Measurements from ENCODE around the gene MBD1.
"Not testable (repeated sequence)": the region's sequence is repeated elsewhere in the genome, so short reads cannot be mapped to it uniquely, and the experiment has no call there.

The MBD1 gene, protein sequence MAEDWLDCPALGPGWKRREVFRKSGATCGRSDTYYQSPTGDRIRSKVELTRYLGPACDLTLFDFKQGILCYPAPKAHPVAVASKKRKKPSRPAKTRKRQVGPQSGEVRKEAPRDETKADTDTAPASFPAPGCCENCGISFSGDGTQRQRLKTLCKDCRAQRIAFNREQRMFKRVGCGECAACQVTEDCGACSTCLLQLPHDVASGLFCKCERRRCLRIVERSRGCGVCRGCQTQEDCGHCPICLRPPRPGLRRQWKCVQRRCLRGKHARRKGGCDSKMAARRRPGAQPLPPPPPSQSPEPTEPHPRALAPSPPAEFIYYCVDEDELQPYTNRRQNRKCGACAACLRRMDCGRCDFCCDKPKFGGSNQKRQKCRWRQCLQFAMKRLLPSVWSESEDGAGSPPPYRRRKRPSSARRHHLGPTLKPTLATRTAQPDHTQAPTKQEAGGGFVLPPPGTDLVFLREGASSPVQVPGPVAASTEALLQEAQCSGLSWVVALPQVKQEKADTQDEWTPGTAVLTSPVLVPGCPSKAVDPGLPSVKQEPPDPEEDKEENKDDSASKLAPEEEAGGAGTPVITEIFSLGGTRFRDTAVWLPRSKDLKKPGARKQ
- 116 to 149 reads per million in 2 experiments for total RNA-seq

DNA sequence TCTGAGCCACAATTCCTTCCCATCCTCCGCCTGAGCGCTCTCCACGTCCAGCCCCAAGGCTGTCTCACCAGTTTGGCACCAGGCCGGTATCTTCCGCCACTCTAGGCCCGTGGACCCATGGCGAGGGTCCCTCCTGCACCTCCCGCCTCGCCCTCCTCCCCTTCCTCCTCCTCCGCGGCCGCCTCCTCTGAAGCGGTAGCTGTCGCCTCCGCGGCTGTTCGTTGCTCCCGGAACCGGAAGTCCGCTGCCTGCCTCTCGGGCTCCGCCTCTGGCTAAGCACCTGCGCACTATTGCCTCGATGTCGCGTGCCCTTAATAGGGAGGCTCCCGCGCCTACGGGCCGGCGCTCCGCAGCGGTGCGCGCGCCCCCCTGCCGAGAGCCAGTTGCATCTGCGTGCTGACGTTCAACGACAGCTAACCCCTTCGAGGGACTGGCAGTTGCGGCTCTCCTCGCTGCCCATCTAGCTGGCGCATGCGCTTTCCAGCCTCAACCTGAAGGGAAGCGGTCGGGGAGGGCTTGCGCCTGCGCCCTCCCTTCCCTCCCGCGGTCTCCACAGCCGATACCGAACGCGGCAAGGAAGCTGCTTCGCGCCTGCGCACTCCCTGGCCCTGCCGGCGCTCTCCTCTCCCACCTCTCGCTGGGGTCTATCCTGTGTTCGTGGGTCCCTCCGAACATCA, at the start of gene MBD1:
MBD1 (minus strand) TSS at position 229 of the 677 bp plus-strand sequence. CDS start 1,531 bp downstream, outside the sequence.
- DNase-seq (ENCODE audit: low read depth), result peak; percentile 96

DNA sequence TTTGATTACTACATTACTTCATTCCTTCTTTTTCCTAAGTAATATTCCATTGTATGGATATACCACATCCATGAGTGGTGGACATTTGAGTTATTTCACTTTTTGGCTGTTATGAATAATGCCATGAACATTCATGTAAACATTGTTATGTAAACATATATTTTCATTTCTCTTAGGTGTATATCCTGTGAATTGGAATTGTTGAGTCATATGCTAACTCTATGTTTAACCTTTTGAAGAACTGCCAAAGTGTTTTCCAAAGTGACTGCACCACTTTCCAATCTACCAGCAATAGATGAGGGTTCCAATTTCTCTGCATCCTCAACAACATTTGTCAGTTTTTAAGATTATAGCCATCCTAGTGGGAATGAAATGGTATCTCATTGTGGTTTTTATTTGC, 48.9 kb upstream of the MBD1 start:
- no peak for DNase-seq (ENCODE audit: low read depth)

DNA sequence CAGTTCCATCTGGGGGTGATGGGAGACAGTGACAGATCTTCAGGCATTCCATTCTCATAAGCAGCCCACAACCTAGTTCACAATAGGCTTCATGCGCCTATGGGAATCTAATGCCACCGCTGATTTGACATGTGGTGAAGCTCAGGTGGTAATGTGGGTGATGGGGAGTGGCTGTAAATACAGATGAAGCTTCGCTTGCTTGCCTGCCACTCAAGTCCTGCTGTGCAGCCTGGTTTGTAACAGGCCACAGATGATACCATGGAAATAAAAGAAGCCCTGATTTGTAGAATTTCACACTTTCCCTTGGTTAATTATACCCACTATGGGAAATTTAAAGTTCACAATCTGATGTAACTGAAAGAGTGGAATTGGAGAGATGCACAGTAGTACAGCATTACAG, 46.7 kb upstream of the MBD1 start:
- DNase-seq (ENCODE audit: low read depth), result no peak

DNA sequence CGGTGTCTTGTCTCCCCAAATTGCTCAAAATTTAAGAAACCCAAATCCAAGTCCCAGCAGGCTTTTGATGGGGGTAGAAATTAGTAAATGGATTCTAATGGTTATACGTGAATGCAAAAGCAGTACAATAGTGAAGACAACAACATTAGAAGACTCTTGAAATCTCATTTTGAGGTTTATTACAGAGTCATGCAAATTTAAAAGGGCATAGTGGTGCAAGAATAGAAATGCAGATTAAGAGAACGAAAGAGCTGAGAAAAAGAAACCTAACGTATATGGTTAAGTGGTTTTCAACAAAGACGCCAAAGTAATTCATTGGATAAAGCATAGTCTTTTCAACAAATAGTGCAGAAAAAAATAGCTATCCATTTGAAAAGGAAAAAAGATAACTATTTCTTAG, 39.4 kb upstream of the MBD1 start:
- DNase-seq (ENCODE audit: low read depth), result no peak

DNA sequence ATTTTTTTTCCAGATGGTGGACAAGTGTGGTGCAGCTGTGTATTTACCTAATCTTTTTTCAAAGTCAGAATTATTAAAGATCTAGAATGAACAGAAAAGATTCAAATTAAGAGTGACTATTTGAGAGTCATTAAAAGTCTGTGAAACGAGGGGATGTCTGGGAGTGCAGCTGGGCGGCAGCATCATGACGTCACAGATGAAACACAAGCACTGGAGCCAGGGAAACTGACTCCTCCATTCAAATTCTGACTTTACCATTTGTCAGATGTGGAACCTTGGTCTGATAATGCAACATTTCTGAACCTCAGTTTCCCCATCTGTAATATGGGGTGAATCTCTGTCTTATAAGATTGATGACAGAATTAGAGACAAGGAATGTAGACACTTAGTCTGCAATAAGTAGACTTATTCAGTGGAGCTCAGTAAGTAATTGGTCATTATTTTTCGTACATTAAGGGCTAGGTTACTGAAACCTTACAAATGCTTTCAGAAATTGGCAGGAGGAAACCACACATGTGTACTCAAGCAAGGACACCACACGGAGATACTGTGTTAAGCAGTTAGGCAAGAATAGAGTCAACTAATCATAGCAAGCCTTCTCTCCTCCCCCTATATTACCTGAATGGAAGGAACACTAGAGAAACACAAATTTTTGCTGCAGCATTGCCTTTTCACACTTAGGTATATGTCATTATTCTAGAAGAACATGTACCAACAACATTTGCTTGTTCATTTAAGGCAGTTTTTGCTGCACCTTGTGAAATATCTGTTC, 34.0 kb upstream of the MBD1 start:
- DNase-seq (ENCODE audit: low read depth), result no peak

DNA sequence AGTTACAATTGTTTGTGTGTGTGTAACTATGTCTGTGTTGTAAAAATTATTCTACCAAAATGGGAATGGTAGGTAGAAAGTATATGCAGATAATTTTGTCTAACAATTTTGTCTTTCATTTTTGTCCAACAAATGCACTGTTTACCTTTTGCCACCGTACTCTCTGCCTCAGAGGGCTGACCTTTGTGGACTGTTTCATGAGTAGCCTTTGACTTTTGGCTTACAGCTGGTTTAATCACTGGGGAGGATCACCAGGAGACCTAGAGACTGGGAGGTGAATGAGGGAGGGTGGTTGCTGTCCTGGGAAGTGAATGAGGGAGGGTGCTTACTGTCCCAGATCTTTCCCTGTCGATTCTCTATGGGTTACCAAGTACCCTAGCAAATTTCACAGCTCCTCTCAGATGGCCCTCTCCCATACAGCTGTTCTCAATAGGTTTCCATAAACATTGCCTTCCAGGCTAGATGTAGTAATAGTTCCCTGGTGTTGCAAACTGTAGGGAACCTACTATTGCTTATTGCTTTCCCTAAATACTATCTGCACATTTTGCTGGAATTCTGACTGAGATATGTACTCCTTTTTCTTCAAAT, 32.6 kb upstream of the MBD1 start:
- no peak for DNase-seq (ENCODE audit: low read depth)

DNA sequence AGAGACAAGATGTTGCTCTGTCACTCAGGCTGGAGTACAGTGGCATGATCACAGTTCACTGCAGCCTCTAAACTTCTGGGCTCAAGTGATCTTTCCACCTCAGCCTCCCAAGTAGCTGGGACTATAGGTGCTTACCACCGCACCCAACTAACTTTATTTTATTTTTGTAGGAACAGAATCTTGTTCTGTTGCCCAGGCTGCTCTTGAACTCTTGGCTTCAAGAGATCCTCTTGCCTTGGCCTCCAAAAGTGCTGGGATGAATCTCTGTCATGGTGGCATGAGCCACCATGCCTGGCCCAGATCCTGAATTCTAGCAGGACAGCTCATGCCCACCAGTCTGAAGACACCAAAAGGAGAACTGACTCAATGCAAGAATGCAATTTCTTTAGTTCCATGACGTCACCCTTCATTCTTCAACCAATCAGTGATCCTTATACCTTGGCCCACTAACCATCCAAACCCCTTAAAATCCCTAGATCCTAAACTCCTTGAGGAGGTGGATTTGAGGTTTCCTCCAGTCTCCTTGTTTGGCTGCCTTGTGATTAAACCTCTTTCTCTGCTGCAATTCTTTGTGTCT, 31.8 kb upstream of the MBD1 start:
- no peak for DNase-seq (ENCODE audit: low read depth)

DNA sequence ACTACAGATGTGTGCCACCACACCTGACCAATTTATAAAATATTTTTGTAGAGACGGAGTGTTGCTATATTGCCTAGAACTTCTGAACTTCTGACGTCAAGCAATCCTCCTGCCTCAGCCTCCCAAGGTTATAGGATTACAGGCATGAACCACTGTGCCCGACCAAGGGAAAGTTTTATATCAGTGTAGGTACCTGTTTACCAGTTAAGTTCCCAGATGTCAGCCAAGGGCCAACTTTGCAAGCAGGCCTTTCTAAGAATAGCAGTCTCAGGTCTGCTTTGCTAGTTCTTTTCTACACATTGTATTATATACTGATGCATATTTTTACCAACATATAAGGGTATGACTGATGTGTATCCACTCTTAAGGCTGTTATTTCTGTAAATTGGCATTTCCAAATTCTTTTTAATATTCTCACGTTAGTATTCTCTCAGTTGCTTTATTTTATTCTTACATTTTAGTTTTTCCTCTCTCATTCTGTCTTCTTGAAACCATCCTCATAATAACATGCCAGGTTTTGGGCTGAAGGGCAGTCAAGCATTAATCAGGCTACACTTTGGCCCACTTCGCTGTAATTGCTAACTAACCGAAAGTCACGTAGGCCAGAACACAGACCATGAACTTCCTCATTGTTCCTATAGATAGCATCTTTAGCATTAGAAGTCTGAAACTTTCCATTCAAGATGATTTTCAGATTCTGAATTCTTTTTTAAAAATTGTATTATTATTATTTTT, 31.1 kb upstream of the MBD1 start:
- no peak for DNase-seq (ENCODE audit: low read depth)

DNA sequence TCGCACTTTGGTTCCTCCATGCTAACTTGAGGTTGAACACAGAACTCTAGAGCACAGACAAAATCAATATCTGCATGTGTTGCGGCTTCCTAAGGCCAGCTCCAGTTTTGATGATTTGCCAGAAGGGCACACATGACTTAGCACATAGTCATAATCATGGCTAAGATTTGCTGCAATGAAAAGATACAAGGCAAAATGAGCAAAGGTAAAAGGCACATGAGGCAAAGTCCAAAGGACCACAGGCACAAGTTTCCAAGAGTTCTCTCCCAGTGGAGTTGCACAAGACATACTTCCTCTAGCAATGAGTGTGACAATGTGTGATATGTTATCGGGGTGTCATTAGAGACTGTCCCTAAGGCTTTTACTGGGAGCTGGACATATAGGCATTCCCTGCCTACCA, 30.3 kb upstream of the MBD1 start:
- DNase-seq (ENCODE audit: low read depth), result no peak

DNA sequence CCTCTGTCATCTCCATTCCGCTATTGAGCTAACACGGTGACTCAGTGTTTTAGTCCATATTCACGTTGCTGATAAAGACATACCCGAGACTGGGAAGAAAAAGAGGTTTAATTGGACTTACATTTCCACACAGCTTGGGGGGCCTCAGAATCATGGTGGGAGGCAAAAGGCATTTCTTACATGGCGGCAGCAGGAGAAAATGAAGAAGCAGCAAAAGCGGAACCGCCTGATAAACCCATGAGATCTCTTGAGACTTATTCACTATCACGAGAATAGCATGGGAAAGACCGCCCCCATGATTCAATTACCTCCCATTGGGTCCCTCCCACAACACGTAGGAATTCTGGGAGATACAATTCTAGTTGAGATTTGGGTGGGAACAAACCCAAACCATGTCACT, 28.8 kb upstream of the MBD1 start:
- DNase-seq (ENCODE audit: low read depth), result no peak

DNA sequence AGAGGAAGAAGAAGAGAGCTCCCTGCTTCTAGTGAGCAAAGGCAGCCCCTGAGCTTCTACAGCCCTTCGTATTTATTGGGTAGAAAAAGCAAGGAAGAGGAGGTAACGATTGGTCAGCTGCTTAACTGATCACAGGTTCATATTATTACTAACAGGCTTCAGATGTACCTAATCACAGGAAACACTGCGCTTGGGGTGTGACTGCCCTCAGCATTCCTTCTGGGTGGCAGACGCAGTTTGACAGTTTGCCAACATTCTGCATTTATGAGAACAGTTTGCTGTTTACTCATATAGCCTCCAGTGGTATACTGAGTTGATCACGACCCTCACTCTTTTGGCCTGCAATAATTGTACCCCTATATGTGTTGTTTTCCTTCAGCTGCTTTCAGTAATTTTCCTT, 27.5 kb upstream of the MBD1 start:
- DNase-seq (ENCODE audit: low read depth), result not testable (repeated sequence)

DNA sequence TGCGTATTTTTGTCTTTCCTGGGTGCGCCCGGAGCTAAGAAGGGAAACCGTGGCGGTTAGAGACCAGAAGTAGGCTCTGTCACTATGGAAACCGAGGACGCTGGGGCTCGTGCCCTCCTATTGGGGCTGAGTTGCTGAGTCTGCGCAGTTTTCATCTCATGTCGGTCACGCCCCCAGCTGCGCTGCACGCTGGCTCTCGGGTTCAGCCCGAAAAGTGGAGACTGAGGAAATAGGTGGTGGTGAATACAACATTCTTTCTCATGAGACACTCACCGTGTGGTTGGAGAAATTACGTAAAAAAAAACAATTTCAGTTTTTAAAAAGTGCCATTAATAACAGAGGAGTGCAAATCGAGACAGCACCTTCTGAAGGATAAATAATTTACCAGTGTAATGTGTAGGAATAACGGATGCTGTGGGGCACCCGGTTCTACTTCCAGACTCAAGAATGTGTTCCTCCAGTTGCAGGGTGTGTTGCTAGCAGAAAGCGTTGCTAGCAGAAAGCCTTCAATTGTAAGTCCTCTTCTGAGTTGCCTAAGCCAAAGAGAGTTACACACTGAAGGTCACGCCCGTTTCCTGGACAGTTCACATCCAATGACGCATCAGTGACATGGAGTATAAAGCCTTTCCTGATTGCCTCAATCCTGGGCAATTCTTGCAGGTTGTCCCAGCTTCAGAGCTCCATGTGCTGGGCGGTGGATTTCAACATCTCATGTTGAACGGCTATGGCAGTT, 26.6 kb upstream of the MBD1 start:
- DNase-seq (ENCODE audit: low read depth), result peak; percentile 88

DNA sequence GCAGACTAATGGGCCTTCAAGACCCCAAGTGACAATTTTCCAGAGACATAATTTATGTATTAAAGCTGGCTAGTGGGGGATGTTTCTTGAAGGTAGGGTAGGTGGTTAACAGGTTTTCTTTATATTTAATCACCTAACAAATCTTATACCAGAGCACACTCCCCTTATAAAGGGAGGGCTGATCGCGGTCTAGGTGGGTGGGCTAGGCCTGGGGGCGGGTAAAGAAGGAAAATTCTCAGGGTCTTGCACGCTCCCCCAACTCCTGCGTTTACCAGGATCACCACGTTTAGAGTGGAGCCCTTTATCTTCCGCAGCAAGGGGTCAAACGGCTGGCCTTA, 26.0 kb upstream of the MBD1 start:
- DNase-seq (ENCODE audit: low read depth), result no peak

DNA sequence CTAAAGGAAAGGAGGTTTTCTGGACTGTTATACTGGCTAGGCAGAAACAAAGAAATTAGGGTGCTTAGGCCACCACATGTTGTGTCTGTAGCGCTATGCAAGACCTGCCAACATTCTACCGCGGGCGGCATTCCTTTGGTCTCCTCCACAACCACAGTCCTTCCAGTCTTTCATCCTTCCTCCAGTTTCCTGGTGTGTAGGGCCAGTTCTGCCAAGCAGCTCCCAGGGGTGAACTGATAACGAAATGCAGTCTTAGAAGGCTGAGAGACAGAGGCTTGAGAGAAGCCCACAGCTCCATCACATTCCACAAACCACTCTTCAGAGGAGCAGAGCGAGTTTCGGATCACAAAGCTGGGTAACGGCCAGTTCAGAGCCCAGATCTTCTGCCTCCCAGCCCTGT, 25.6 kb upstream of the MBD1 start:
- no peak for DNase-seq (ENCODE audit: low read depth)

DNA sequence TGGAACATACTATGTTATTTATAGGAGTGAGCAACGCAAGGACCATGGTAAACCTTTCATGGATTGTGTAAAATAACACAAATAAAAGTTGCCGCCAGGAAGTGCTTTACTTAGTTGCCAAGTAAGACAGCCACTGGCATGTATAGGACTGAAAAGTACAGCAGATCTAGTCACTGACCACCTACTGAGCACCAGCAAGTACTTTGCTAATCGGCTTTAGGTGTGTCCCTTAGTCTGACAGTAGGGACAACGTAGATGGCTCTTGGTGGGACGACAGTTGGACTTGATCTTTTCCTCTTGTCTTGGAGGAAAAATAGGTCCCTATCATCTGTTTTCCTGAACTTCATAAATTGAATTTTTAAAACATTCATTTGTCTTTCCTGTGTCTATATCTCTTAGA, 19.8 kb upstream of the MBD1 start:
- DNase-seq (ENCODE audit: low read depth), result no peak

DNA sequence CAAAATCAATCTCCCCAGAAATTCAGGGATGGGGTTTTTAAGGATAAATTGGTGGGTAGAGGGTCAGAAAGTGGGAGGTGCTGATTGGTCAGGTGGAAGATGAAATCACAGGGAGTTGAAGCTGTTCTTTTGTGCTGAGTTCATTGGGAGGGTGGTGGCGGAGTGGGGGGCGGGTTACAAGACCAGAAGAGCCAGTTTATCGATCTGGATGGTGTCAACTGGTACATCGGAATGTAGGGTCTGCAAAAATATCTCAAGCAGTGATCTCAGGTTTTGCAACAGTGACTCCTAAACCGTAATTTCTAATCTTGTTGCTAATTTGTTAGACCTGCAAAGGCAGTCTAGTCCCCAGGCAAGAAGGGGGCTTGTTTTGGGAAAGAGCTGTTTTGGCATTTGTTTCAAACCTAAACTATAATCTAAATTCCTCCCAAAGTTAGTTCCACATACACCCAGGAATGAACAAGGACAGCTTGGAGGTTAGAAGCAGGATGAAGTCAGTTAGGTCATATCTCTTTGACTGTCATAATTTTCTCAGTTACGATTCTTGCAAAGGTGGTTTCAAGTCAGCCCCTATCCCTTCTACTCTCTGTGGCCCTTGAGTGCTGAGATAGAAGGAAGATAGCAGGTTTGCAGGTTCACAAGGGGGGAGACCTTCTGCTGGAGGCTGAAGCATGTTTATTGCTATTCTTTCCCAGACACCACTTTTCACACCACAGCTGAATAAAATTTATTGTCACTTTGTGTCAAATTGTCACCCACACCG, 18.5 kb upstream of the MBD1 start:
- no peak for DNase-seq (ENCODE audit: low read depth)

DNA sequence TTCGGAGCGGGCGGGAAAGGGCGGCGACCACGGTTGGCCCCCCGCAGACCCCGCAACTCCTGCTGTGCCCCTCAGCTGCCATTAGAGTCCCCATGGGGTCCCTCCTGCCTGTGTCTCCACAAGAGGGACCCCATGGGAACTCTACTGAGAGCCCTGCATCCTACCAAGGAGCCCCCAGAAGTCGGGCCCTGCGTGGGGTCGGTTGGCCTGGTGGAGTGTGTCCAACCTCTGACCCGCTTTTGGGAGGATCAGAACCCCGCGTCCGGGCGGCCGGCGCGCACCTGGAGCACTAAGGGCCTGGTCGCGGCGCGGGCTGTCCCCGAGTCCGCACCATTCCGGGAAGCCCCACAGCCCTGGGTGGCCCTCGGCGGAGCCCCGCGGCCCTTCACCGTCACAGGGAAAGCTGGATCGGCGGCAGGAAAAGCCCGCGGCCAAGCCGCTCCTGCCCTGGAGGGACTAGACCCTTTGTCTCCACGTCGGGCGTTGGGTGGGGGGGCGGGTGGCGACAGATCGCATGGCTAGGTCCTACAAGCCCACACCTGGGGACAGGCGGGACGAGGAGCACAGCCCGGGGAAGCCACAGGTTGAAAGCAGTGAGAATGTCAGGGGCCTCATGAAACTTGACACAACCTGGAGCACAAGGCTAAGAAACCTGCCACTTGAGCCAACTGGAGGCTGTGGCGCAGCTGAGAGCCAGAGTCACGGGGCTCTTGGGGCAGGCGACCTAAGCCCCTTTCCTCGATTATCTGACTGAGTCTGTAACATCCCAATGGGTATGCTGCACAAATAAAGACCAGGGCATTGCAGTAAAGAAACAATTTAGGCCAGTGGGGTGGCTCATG, 17.3 kb upstream of the MBD1 start:
- DNase-seq (ENCODE audit: low read depth), result no peak

DNA sequence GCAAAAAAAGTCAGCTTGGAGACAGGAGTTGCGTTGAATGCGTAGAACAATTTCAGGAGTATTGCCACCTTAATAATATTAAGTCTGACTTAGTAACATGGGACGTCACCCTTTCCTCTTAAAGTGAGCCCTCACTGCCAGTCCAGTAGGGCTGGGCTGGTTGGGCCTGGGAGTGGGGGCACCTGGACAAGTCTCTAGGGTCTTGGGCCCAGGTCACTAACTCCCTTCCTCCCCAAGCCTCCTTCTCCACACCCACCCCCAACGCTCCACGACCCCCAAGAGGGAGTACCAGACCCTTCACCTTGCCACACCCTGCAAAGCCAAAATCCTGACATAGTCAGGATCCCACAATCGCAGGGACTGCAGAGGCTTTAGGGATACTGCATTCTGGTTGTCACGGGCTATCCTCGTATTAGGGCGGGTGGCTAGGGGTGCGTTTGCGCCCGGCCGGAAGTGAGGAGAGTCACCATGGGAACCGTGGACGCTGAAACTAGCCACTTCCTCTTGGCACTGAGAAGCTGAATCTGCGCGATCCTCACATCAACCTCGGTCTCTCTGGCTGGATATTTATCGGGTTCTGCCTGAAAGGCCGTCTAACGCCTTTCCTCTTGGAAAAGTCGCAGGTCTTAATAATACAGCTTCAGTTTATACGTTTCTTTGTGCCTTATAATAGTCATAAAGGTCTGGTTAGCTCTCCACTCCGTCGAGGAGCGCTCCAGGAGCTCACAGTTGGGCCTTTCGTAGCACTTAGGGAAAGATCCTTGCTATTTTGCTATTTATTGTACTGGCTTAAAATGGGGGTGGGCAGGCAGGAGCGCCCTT, 16.5 kb upstream of the MBD1 start:
- DNase-seq (ENCODE audit: low read depth), result peak; percentile 34
